Liver (tissue), 9 donors: Measurements from ENCODE around the gene MBNL2. TPM values are rescaled to one million over a fixed set of nuclear protein-coding genes. Genes with fewer than 3 reads are reported as not detected.

Source experiments
- DNase-seq: peaks from one replicate; pipeline ENCODE4 v3.0.0-alpha.2; 2017; ENCODE audit warnings: low spot score
- H3K27ac ChIP-seq, 2 donors: one replicate each; pipeline ENCODE4 v1.7.0; 2013; ENCODE audit warnings: inconsistent platforms in 2 of 2, low read length in 2 of 2, control low read depth in 1 of 2, low read depth in 1 of 2, mild to moderate bottlenecking in 1 of 2
- H3K27me3 ChIP-seq, 4 donors: one replicate each; pipeline versions ENCODE4 v1.6.1 to v1.7.0; 2013; ENCODE audit warnings: low read length in 3 of 4, inconsistent platforms in 1 of 4, mild to moderate bottlenecking in 1 of 4, moderate library complexity in 1 of 4; ENCODE audit not compliant: control insufficient read depth in 4 of 4, insufficient read depth in 4 of 4
- H3K36me3 ChIP-seq, 4 donors: one replicate each; pipeline versions ENCODE4 v1.6.1 to v1.7.0; 2013; ENCODE audit warnings: low read length in 3 of 4, mild to moderate bottlenecking in 3 of 4, low read depth in 1 of 4, moderate library complexity in 1 of 4; ENCODE audit not compliant: control insufficient read depth in 4 of 4, insufficient read depth in 3 of 4
- H3K4me1 ChIP-seq, 4 donors: one replicate each; pipeline versions ENCODE4 v1.6.1 to v1.7.0; 2013; ENCODE audit warnings: low read length in 3 of 4, mild to moderate bottlenecking in 3 of 4, moderate library complexity in 1 of 4; ENCODE audit not compliant: control insufficient read depth in 4 of 4, insufficient read depth in 4 of 4
- H3K4me3 ChIP-seq, 3 donors: one replicate each; pipeline versions ENCODE4 v1.6.1 to v1.7.0; 2013; ENCODE audit warnings: low read length in 3 of 3, control low read depth in 1 of 3, low read depth in 1 of 3, mild to moderate bottlenecking in 1 of 3
- H3K9ac ChIP-seq, 2 donors: one replicate each; pipeline ENCODE4 v1.7.0; 2013; ENCODE audit warnings: low read length in 2 of 2, mild to moderate bottlenecking in 2 of 2, moderate library complexity in 2 of 2, control low read depth in 1 of 2, low read depth in 1 of 2
- H3K9me3 ChIP-seq, 4 donors: one replicate each; pipeline versions ENCODE4 v1.6.1 to v1.7.0; 2013; ENCODE audit warnings: low read length in 3 of 4; ENCODE audit not compliant: control insufficient read depth in 4 of 4
- ATF3 ChIP-seq: IDR thresholded peaks from 2 replicates; pipeline ENCODE4 v1.6.1; 2016; ENCODE audit warnings: antibody characterized with exemption
- CTCF ChIP-seq: fragments of 150-350 bp; IDR thresholded peaks from 2 replicates; pipeline ENCODE4 v1.5.1; 2017; ENCODE audit warnings: improper control_type of control experiment, low read depth, low read length; ENCODE audit not compliant: missing input control
- EGR1 ChIP-seq, 2 donors: IDR thresholded peaks; 2 replicates each; pipeline ENCODE4 v1.6.1; 2016 to 2018; ENCODE audit warnings: antibody characterized with exemption in 2 of 2, low read depth in 2 of 2
- FOXA1 ChIP-seq: IDR thresholded peaks from 2 replicates; pipeline ENCODE4 v1.6.1; 2016; ENCODE audit warnings: antibody characterized with exemption
- FOXA2 ChIP-seq: IDR thresholded peaks from 2 replicates; pipeline ENCODE4 v1.6.1; 2016; ENCODE audit warnings: antibody characterized with exemption
- GABPA ChIP-seq, 2 donors: IDR thresholded peaks in 1 of 2; conservative IDR thresholded peaks in 1 of 2; 2 replicates each; pipeline ENCODE4 v1.6.1; 2016; ENCODE audit warnings: antibody characterized with exemption in 2 of 2, mild to moderate bottlenecking in 1 of 2, moderate library complexity in 1 of 2
- HNF4A ChIP-seq, 2 donors: conservative IDR thresholded peaks; 2 replicates each; pipeline ENCODE4 v1.6.1; 2016; ENCODE audit warnings: antibody characterized with exemption in 2 of 2, mild to moderate bottlenecking in 2 of 2
- HNF4G ChIP-seq: IDR thresholded peaks from 2 replicates; pipeline ENCODE4 v1.6.1; 2016; ENCODE audit warnings: antibody characterized with exemption
- JUND ChIP-seq, 2 donors: IDR thresholded peaks; 2 replicates each; pipeline ENCODE4 v1.6.1; 2016; ENCODE audit warnings: antibody characterized with exemption in 2 of 2
- MAX ChIP-seq: IDR thresholded peaks from 2 replicates; pipeline ENCODE4 v1.6.1; 2016; ENCODE audit warnings: antibody characterized with exemption
- NR2F2 ChIP-seq: IDR thresholded peaks from 2 replicates; pipeline ENCODE4 v1.6.1; 2016; ENCODE audit warnings: antibody characterized with exemption
- RAD21 ChIP-seq, 2 donors: IDR thresholded peaks; 2 replicates each; pipeline ENCODE4 v1.6.1; 2016; ENCODE audit warnings: antibody characterized with exemption in 2 of 2, mild to moderate bottlenecking in 2 of 2
- REST ChIP-seq: IDR thresholded peaks from 2 replicates; pipeline ENCODE4 v1.6.1; 2016; ENCODE audit warnings: antibody characterized with exemption, mild to moderate bottlenecking
- RXRA ChIP-seq, 2 donors: IDR thresholded peaks; 2 replicates each; pipeline ENCODE4 v1.6.1; 2017 to 2018; ENCODE audit warnings: antibody characterized with exemption in 2 of 2, mild to moderate bottlenecking in 1 of 2
- SP1 ChIP-seq: IDR thresholded peaks from 2 replicates; pipeline ENCODE4 v1.6.1; 2018; ENCODE audit warnings: antibody characterized with exemption, mild to moderate bottlenecking
- TAF1 ChIP-seq: conservative IDR thresholded peaks from 2 replicates; pipeline ENCODE4 v1.6.1; 2016; ENCODE audit warnings: antibody characterized with exemption, mild to moderate bottlenecking
- YY1 ChIP-seq: IDR thresholded peaks from 2 replicates; pipeline ENCODE4 v1.6.1; 2016; ENCODE audit warnings: antibody characterized with exemption, mild to moderate bottlenecking
- ZBTB33 ChIP-seq: IDR thresholded peaks from 2 replicates; pipeline ENCODE4 v1.6.1; 2016; ENCODE audit warnings: antibody characterized with exemption
- WGBS: extraction: QIAGEN DNeasy Blood & Tissue Kit; methylation state at CpG from one replicate; pipeline ENCODE4 v1.1.7; 2013; 5-methylcytosine and 5-hydroxymethylcytosine counted together
- polyA plus RNA-seq, 2 donors: library from polyadenylated mRNA; stranded (reverse) in 1 of 2; unstranded in 1 of 2; fragments of 200-250 nt in 1 of 2; fragments of >200 nt in 1 of 2; fragmentation: Nextera tagmentation in 1 of 2; extraction: Ambion mirVana in 1 of 2; gene quantifications; one replicate each; pipeline versions ENCODE4 v1.2.1 to v1.2.3, GENCODE V29; 2013 to 2015
- total RNA-seq, 2 donors: library from RNA; depleted of rRNA; stranded (reverse); fragments of >200 nt; gene quantifications; one replicate each; pipeline ENCODE4 v1.2.3, GENCODE V29; 2014
- donor health status: healthy.
- donor health status: healthy.
- donor health status: healthy.
- donor health status: healthy.
- donor health status: healthy.

MBNL2 gene
- total and polyA plus RNA-seq, 4 donors: 16.0 to 49.6 (median 36.8) TPM

GRCh38 chr13:97403893-97404750 is 182.0 kb downstream of the MBNL2 start:
- TF ChIP-seq JUND (IDR thresholded peaks at IDR 0.05) (no peak), MAX (no peak), EGR1 (IDR thresholded peaks at IDR 0.05; ENCODE audit: low read depth in 2 of 2) (no peak), ATF3 (no peak)
- Histone ChIP-seq H3K9me3 (no peaks in the 10 kb centered on the region), H3K4me1 (no peaks in the 10 kb centered on the region), H3K9ac (no peak overlapping the region), H3K36me3 (no peaks in the 10 kb centered on the region), H3K27me3 (no peaks in the 10 kb centered on the region), H3K27ac (no peak overlapping the region), H3K4me3 (no peak overlapping the region)
- no peak for DNase-seq
- 89% methylated on average over 3 of the region's 3 CpGs for WGBS

- no peak overlapping the region for H3K4me3 ChIP-seq
- no peak for TF ChIP-seq TAF1
- TF ChIP-seq GABPA (IDR thresholded peaks at IDR 0.05 in 1 of 2, conservative IDR thresholded peaks at IDR 0.05 in 1 of 2): no peak
- no peak for TF ChIP-seq FOXA2
- TF ChIP-seq NR2F2: no peak
- no peak for TF ChIP-seq CTCF
- no peak for TF ChIP-seq SP1
- TF ChIP-seq RXRA (IDR thresholded peaks at IDR 0.05): no peak
- no peak for TF ChIP-seq MAX
- TF ChIP-seq YY1: no peak
- TF ChIP-seq ATF3: no peak
- no peak for TF ChIP-seq HNF4A (conservative IDR thresholded peaks at IDR 0.05)
- no peak for TF ChIP-seq RAD21 (IDR thresholded peaks at IDR 0.05)
- no peak for TF ChIP-seq HNF4G
- TF ChIP-seq ZBTB33: no peak
- no peak for TF ChIP-seq REST
- no peak for TF ChIP-seq JUND (IDR thresholded peaks at IDR 0.05)
- TF ChIP-seq EGR1 (IDR thresholded peaks at IDR 0.05; ENCODE audit: low read depth in 2 of 2): no peak
- TF ChIP-seq FOXA1: no peak
- H3K36me3 ChIP-seq: no peaks in the 10 kb centered on the region
- DNase-seq: no peak
- no peak overlapping the region for H3K27ac ChIP-seq
- H3K9ac ChIP-seq: no peak overlapping the region
- H3K9me3 ChIP-seq: no peaks in the 10 kb centered on the region
- H3K4me1 ChIP-seq: no peaks in the 10 kb centered on the region
- H3K27me3 ChIP-seq: no peaks in the 10 kb centered on the region
- 95% methylated on average over 2 of the region's 2 CpGs for WGBS
These were observed 185.4 kb downstream of the MBNL2 start for GRCh38 chr13:97407540-97407939.
